K562 (cell line): ENCODE results near the gene SCP2. TPM values are rescaled to one million over a fixed set of nuclear protein-coding genes. Genes with fewer than 3 reads are reported as not detected.

ENCODE experiments used
- ATAC-seq: fragments of 200-7000 bp; cut with Tn5 transposase; 3 replicates; pipeline ENCODE4 v1.9.1; 2020; ENCODE audit warnings: moderate library complexity
- BruUV-seq: library from RNA; stranded (reverse); fragments of 400-500 nt; replicated peaks from 2 replicates; lab custom pipeline; 2021; lab: Mats Ljungman, UMichigan
- CTCF ChIA-PET: fragments of 300-600 bp; formaldehyde crosslinking; extraction: SDS; loops from one replicate; lab custom pipeline; 2021; ENCODE audit warnings: low intra/inter-chr PET ratio; lab: Yijun Ruan, JAX
- POLR2A ChIA-PET: fragments of 300-600, 350-650 bp; sonication (Branson Sonifier 250); formaldehyde crosslinking; extraction: SDS; loops from one replicate; lab custom pipeline; 2021; ENCODE audit warnings: antibody characterized with exemption, inconsistent platforms; lab: Yijun Ruan, JAX
- DNase-seq, 4 experiments: peaks; one replicate each; pipeline versions ENCODE4 v3.0.0 to v3.0.0-alpha.2; 2011 to 2018; ENCODE audit warnings: low spot score in 3 of 4, mixed read lengths in 3 of 4; ENCODE audit errors: extremely low read depth in 1 of 4
- FAIRE-seq: peaks from 2 replicates; lab custom pipeline; 2011; peaks lifted over from hg19 to GRCh38; lab: Jason Lieb, UNC
- H2AFZ ChIP-seq: 2 replicates; pipeline ENCODE4 v1.6.0; 2011; ENCODE audit warnings: low read depth, low read length, control low read depth, inconsistent platforms
- H3K27ac ChIP-seq: fragments of 200-600 bp; 3 replicates; pipeline ENCODE4 v1.8.0; 2011; ENCODE audit warnings: low read depth, mild to moderate bottlenecking, control low read depth, inconsistent platforms, low read length, moderate library complexity, mixed read lengths; ENCODE audit errors: extremely low read depth
- H3K27me3 ChIP-seq, 2 experiments: fragments of 300-600 bp in 1 of 2; 2 replicates in 1 of 2; 3 replicates in 1 of 2; pipeline versions ENCODE4 v1.6.0 to v1.8.0; 2011; ENCODE audit warnings: inconsistent platforms in 2 of 2, low read length in 2 of 2, mild to moderate bottlenecking in 1 of 2, mixed read lengths in 1 of 2, moderate library complexity in 1 of 2; ENCODE audit not compliant: control insufficient read depth in 2 of 2, insufficient read depth in 2 of 2
- H3K36me3 ChIP-seq: fragments of 300-600 bp; 3 replicates; pipeline ENCODE4 v1.8.0; 2011; ENCODE audit warnings: mild to moderate bottlenecking, low read length, inconsistent platforms; ENCODE audit not compliant: control insufficient read depth, insufficient read depth
- H3K4me1 ChIP-seq, 2 experiments: fragments of 200-600 bp in 1 of 2; replicated peaks in 1 of 2; 2 replicates in 1 of 2; 3 replicates in 1 of 2; pipeline versions ENCODE4 v1.5.1 to v1.8.0; 2011; ENCODE audit warnings: inconsistent platforms in 2 of 2, low read length in 2 of 2, mild to moderate bottlenecking in 1 of 2, mixed read lengths in 1 of 2, moderate library complexity in 1 of 2; ENCODE audit not compliant: control insufficient read depth in 2 of 2, insufficient read depth in 2 of 2
- H3K4me2 ChIP-seq: 2 replicates; pipeline ENCODE4 v1.6.1; 2011; ENCODE audit warnings: low read length, control low read depth, inconsistent platforms, mixed read lengths; ENCODE audit not compliant: insufficient read depth
- H3K4me3 ChIP-seq: fragments of 200-600 bp; sonication (generic), shearing (Covaris generic); 2 replicates; pipeline ENCODE4 v1.5.1; 2016; ENCODE audit warnings: control low read depth, inconsistent platforms
- H3K79me2 ChIP-seq: fragments of 200-600 bp; 3 replicates; pipeline ENCODE4 v1.8.0; 2011; ENCODE audit warnings: low read length, inconsistent platforms; ENCODE audit not compliant: control insufficient read depth, insufficient read depth
- H3K9ac ChIP-seq, 2 experiments: 2 replicates each; pipeline versions ENCODE4 v1.6.0 to v1.6.1; 2011; ENCODE audit warnings: low read depth in 2 of 2, low read length in 2 of 2, control low read depth in 1 of 2, inconsistent platforms in 1 of 2, mild to moderate bottlenecking in 1 of 2, mixed read lengths in 1 of 2; ENCODE audit not compliant: insufficient read depth in 1 of 2
- H3K9me1 ChIP-seq: one replicate; pipeline ENCODE4 v1.6.0; 2011; ENCODE audit warnings: inconsistent platforms, mild to moderate bottlenecking, low read length, moderate library complexity; ENCODE audit not compliant: control insufficient read depth, insufficient read depth
- H3K9me3 ChIP-seq: replicated peaks from 2 replicates; pipeline ENCODE4 v1.5.1; 2011; ENCODE audit warnings: low read depth, low read length, inconsistent platforms; ENCODE audit not compliant: control insufficient read depth, insufficient read depth
- H4K20me1 ChIP-seq: replicated peaks from 2 replicates; pipeline ENCODE4 v1.6.1; 2011; ENCODE audit warnings: low read length, inconsistent platforms, mixed read lengths; ENCODE audit not compliant: control insufficient read depth, insufficient read depth
- HIVEP1 ChIP-seq: fragments of 250-450 bp; sonication (Bioruptor Pico); IDR thresholded peaks from 2 replicates; pipeline ENCODE4 v1.4.0; 2020; ENCODE audit warnings: mild to moderate bottlenecking
- RBM17 ChIP-seq: fragments of 200-400 bp; formaldehyde crosslinking; IDR thresholded peaks from 2 replicates; pipeline ENCODE4 v1.6.1; 2017; ENCODE audit warnings: low read depth, mild to moderate bottlenecking, low read length, borderline replicate concordance
- SMARCB1 ChIP-seq: IDR thresholded peaks from 2 replicates; pipeline ENCODE4 v1.6.1; 2011; ENCODE audit warnings: improper control_type of control experiment, low read depth; ENCODE audit not compliant: insufficient read length
- ZFP36 ChIP-seq: fragments of 150-350 bp; IDR thresholded peaks from 2 replicates; pipeline ENCODE4 v1.6.1; 2018; ENCODE audit warnings: low read length, low read depth; ENCODE audit not compliant: partially characterized antibody
- WGBS: fragments of 100-300 bp; shearing (Covaris generic); methylation state at CpG from one replicate; pipeline ENCODE4 v1.1.6; 2016; ENCODE audit warnings: low coverage, mixed read lengths; ENCODE audit not compliant: insufficient coverage; ENCODE audit errors: missing lambda C conversion rate; 5-methylcytosine and 5-hydroxymethylcytosine counted together
- in situ Hi-C: fragments of 300-500 bp; cut with MboI; formaldehyde crosslinking; loops from 4 replicates; pipeline ENCODE4 v1.15.0; 2018; ENCODE audit warnings: inconsistent platforms, mixed read lengths
- intact Hi-C: fragments of 100-400 bp; cut with micrococcal nuclease; formaldehyde crosslinking; loops from 2 replicates; pipeline ENCODE4 v1.14.2; 2022
- polyA plus RNA-seq, 8 experiments: library from polyadenylated mRNA; depleted of rRNA in 4 of 8; stranded (reverse) in 5 of 8; unstranded in 3 of 8; fragments of >200 nt; fragmentation: Nextera tagmentation in 2 of 8; fragmentation: Illumina TruSeq in 1 of 8; extraction: Ambion mirVana in 2 of 8; extraction: Trizol in 1 of 8; gene quantifications; 2 replicates each; pipeline versions ENCODE4 v1.2.1 to v1.2.3, GENCODE V29; 2011 to 2014; ENCODE audit warnings: inconsistent platforms in 1 of 8, missing spikeins in 1 of 8
- total RNA-seq, 7 experiments: library from RNA; depleted of rRNA in 6 of 7; stranded (reverse); fragments of >200 nt in 6 of 7; fragmentation: Illumina TruSeq in 2 of 7; extraction: Trizol in 2 of 7; gene quantifications; 2 replicates each; pipeline versions ENCODE4 v1.2.1 to v1.2.3, GENCODE V29; 2011 to 2021; ENCODE audit warnings: low replicate concordance in 1 of 7
- TF ChIP-seq, protein P1 (sequence below), 2 experiments: IDR thresholded peaks in 1 of 2; conservative IDR thresholded peaks in 1 of 2; 2 replicates each; pipeline ENCODE4 v1.6.1; 2016; ENCODE audit warnings: low read depth in 2 of 2, mild to moderate bottlenecking in 1 of 2, missing compliant biosample characterization in 1 of 2, missing genetic modification characterization in 1 of 2, moderate library complexity in 1 of 2
- TF ChIP-seq, protein P2 (sequence below): fragments of 450-650 bp; formaldehyde crosslinking; IDR thresholded peaks from 2 replicates; pipeline ENCODE4 v1.4.0; 2022; ENCODE audit warnings: mild to moderate bottlenecking, moderate library complexity

SCP2 gene
- total and polyA plus RNA-seq, 9 of the 15 experiments (the other 6 are each of a cell fraction or from before 2014, with no cell fraction given): 63.8 to 258 (median 106) TPM

DNA sequence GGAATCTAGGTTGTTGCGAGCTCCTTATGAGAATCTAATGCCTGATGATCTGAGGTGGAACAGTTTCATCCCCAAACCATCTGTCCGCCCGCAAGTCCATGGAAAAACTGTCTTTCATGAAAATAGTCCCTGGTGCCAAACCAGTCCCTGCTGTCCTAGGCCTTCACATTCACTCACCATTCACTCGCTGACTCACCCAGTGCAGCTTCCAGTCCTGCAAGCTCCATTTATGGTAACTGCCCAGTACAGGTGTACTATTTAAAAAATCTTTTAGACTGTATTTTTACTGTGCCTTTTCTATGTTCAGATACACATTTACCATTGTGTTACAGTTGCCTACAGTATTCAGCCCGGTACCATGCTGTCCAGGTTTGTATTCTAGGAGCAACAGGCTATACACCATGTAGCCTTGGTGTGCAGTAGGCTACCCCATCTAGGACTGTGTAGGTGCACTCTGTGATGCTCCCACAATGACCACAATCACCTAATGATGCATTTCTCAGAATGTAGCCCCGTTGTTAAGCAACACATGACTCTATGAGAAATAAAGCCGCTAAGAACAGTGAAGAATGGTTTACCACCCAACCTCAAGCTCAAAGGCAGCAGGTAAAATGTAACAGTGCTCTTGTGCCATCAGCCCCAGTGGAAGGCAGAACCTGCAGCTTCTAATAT lies 7.9 kb upstream of the SCP2 start:
- no peaks in the 10 kb centered on the region for H3K36me3 ChIP-seq
- H3K9me1 ChIP-seq: no peaks in the 10 kb centered on the region
- FAIRE-seq (peak; percentile 32), ATAC-seq (no peak), DNase-seq (no peak)
- H2AFZ ChIP-seq: no peak overlapping the region
- BruUV-seq: no TSS peak
- H3K9me3 ChIP-seq: no peaks in the 10 kb centered on the region
- H3K79me2 ChIP-seq: no peaks in the 10 kb centered on the region
- H3K4me2 ChIP-seq: no peak overlapping the region
- in situ Hi-C loops: loop anchor here (25.0 kb wide), 1 partner anchor 268 kb away; the partner anchor contains the start of gene CPT2
- H3K27me3 ChIP-seq: no peaks in the 10 kb centered on the region
- no peaks in the 10 kb centered on the region for H4K20me1 ChIP-seq
- H3K4me3 ChIP-seq: no peak overlapping the region
- POLR2A ChIA-PET: interaction anchor here (0.8 kb wide), 1 partner anchor 77 kb away, joined by 5 read pairs; the partner anchor contains the start of gene ZYG11A
- 75% methylated on average over 7 of the region's 7 CpGs for WGBS
- TF ChIP-seq ZFP36 (no peak), SMARCB1 (no peak), RBM17 (no peak), HIVEP1 (no peak)
- TF ChIP-seq, protein P1, sequence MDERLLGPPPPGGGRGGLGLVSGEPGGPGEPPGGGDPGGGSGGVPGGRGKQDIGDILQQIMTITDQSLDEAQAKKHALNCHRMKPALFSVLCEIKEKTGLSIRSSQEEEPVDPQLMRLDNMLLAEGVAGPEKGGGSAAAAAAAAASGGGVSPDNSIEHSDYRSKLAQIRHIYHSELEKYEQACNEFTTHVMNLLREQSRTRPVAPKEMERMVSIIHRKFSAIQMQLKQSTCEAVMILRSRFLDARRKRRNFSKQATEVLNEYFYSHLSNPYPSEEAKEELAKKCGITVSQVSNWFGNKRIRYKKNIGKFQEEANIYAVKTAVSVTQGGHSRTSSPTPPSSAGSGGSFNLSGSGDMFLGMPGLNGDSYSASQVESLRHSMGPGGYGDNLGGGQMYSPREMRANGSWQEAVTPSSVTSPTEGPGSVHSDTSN (CRISPR knock-in tag; IDR thresholded peaks at IDR 0.05; ENCODE audit: low read depth): no peak
- TF ChIP-seq, protein P1 (tag; conservative IDR thresholded peaks at IDR 0.05; ENCODE audit: low read depth): no peak
- TF ChIP-seq, protein P2, sequence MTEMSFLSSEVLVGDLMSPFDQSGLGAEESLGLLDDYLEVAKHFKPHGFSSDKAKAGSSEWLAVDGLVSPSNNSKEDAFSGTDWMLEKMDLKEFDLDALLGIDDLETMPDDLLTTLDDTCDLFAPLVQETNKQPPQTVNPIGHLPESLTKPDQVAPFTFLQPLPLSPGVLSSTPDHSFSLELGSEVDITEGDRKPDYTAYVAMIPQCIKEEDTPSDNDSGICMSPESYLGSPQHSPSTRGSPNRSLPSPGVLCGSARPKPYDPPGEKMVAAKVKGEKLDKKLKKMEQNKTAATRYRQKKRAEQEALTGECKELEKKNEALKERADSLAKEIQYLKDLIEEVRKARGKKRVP (CRISPR knock-in tag): no peak
- TF ChIP-seq, all 486 proteins: peak for 0
- CTCF ChIA-PET: no interaction called here
- H3K9ac ChIP-seq: no peak overlapping the region
- no peak overlapping the region for H3K27ac ChIP-seq
- peaks cover 0 to 5% of the 10 kb centered on the region in 2 experiments; a peak in 3 of 5 replicates for H3K4me1 ChIP-seq
- intact Hi-C loops: no loop called here
